ENCODE measurements around the gene GPRC5A.

- TF ChIP-seq POLR2A (IDR thresholded peaks at IDR 0.05) (no peak), CTCF (IDR thresholded peaks at IDR 0.05 in 8 of 11, conservative IDR thresholded peaks at IDR 0.05 in 3 of 11) (no peak), POLR2AphosphoS5 (IDR thresholded peaks at IDR 0.05) (no peak)
These were observed 32.8 kb downstream of the GPRC5A start for GRCh38 chr12:12924169-12924568.

Measured in spleen (tissue), 7 donors.